Bronchial epithelial cell (primary cell): Measurements from ENCODE around the gene PTPRO. TPM values are rescaled to one million over a fixed set of nuclear protein-coding genes. Genes with fewer than 3 reads are reported as not detected.

ENCODE experiments used
- DNase-seq: peaks from one replicate; pipeline ENCODE4 v3.0.0-alpha.2; 2010; ENCODE audit warnings: low read depth
- FAIRE-seq: peaks from 2 replicates; lab custom pipeline; 2011; peaks lifted over from hg19 to GRCh38; lab: Jason Lieb, UNC
- H3K27me3 ChIP-seq: 2 replicates; pipeline ENCODE4 v1.5.1; 2011; ENCODE audit warnings: low read length; ENCODE audit not compliant: control insufficient read depth, insufficient read depth
- H3K36me3 ChIP-seq: 2 replicates; pipeline ENCODE4 v1.5.1; 2011; ENCODE audit warnings: low read length; ENCODE audit not compliant: control insufficient read depth, insufficient read depth
- H3K4me3 ChIP-seq: 2 replicates; pipeline ENCODE4 v1.5.1; 2011; ENCODE audit warnings: mild to moderate bottlenecking, low read depth, low read length, control low read depth
- CTCF ChIP-seq: IDR thresholded peaks from 2 replicates; pipeline ENCODE4 v1.5.1; 2011; ENCODE audit warnings: mild to moderate bottlenecking, moderate library complexity, low read length, control low read depth, inconsistent platforms; ENCODE audit not compliant: insufficient read depth, severe bottlenecking
- total RNA-seq: library from RNA; depleted of rRNA; stranded (reverse); fragments of >200 nt; gene quantifications from 2 replicates; pipeline ENCODE4 v1.2.1, GENCODE V29; 2014

The PTPRO gene
- total RNA-seq, 1 donor from 2014 or later: under 0.01 TPM

- DNase-seq: no peak
- no peak for TF ChIP-seq CTCF
- FAIRE-seq: no peak
- Histone ChIP-seq H3K27me3 (peaks cover 2% of the 10 kb centered on the region), H3K4me3 (no peak overlapping the region), H3K36me3 (no peaks in the 10 kb centered on the region)
Observed at GRCh38 chr12:15589328-15590032, 267.2 kb downstream of the PTPRO start.

GRCh38 chr12:15590180-15590826 lies 268.0 kb downstream of the PTPRO start:
- FAIRE-seq: peak; percentile 32
- TF ChIP-seq CTCF: peak; percentile 85
- DNase-seq: peak; percentile 65

GRCh38 chr12:15591811-15592210 lies 269.5 kb downstream of the PTPRO start:
- FAIRE-seq: no peak
- no peak for DNase-seq
- Histone ChIP-seq H3K27me3 (no peaks in the 10 kb centered on the region), H3K36me3 (no peaks in the 10 kb centered on the region), H3K4me3 (no peak overlapping the region)
- no peak for TF ChIP-seq CTCF

More at GRCh38 chr12:15590180-15590826, 268.0 kb downstream of the PTPRO start:
- Histone ChIP-seq H3K36me3 (no peaks in the 10 kb centered on the region), H3K27me3 (peaks cover 2% of the 10 kb centered on the region), H3K4me3 (peak overlapping the region; percentile 27)

GRCh38 chr12:15592934-15593333 lies 270.6 kb downstream of the PTPRO start:
- Histone ChIP-seq H3K36me3 (no peaks in the 10 kb centered on the region), H3K27me3 (no peaks in the 10 kb centered on the region), H3K4me3 (no peak overlapping the region)
- no peak for TF ChIP-seq CTCF
- FAIRE-seq (no peak), DNase-seq (no peak)

- Histone ChIP-seq H3K27me3 (no peaks in the 10 kb centered on the region), H3K36me3 (no peaks in the 10 kb centered on the region), H3K4me3 (no peak overlapping the region)
- TF ChIP-seq CTCF: no peak
- DNase-seq (no peak), FAIRE-seq (no peak)
Observed at GRCh38 chr12:15596174-15596573, 273.9 kb downstream of the PTPRO start.
